Keratinocyte (primary cell): ENCODE results near the gene MTCL1. TPM values are rescaled to one million over a fixed set of nuclear protein-coding genes. Genes with fewer than 3 reads are reported as not detected.
A peak's percentile ranks its signal among the peaks of the same experiment; 100 is the strongest.

Experiments
- DNase-seq: peaks from one replicate; pipeline ENCODE4 v3.0.0-alpha.2; 2011; ENCODE audit warnings: low read depth, missing footprints, low spot score
- FAIRE-seq: peaks from 2 replicates; lab custom pipeline; 2011; peaks lifted over from hg19 to GRCh38; lab: Jason Lieb, UNC
- H2AFZ ChIP-seq: 2 replicates; pipeline ENCODE4 v1.6.0; 2012; ENCODE audit warnings: low read length, control low read depth, inconsistent platforms; ENCODE audit not compliant: control insufficient read depth
- H3K27ac ChIP-seq: 2 replicates; pipeline ENCODE4 v1.5.1; 2011; ENCODE audit warnings: low read length; ENCODE audit not compliant: control insufficient read depth, insufficient read depth
- H3K27me3 ChIP-seq: 3 replicates; pipeline ENCODE4 v1.6.0; 2011; ENCODE audit warnings: low read length; ENCODE audit not compliant: control insufficient read depth, insufficient read depth; ENCODE audit errors: extremely low read depth
- H3K36me3 ChIP-seq, 2 experiments: 2 replicates in 1 of 2; 3 replicates in 1 of 2; pipeline ENCODE4 v1.5.1; 2011; ENCODE audit warnings: low read length in 2 of 2, mild to moderate bottlenecking in 1 of 2; ENCODE audit not compliant: control insufficient read depth in 2 of 2, insufficient read depth in 2 of 2; ENCODE audit errors: extremely low read depth in 1 of 2
- H3K4me1 ChIP-seq: 3 replicates; pipeline ENCODE4 v1.5.1; 2011; ENCODE audit warnings: low read length; ENCODE audit not compliant: control insufficient read depth, insufficient read depth; ENCODE audit errors: extremely low read depth
- H3K4me2 ChIP-seq: 3 replicates; pipeline ENCODE4 v1.6.0; 2011; ENCODE audit warnings: low read depth, low read length; ENCODE audit not compliant: control insufficient read depth, insufficient read depth; ENCODE audit errors: extremely low read depth
- H3K4me3 ChIP-seq, 3 experiments: fragments of 200-600 bp in 1 of 3; sonication (generic) in 1 of 3; 2 replicates in 2 of 3; 3 replicates in 1 of 3; pipeline ENCODE4 v1.5.1; 2011 to 2016; ENCODE audit warnings: low read length in 3 of 3, mild to moderate bottlenecking in 3 of 3, control low read depth in 2 of 3, inconsistent platforms in 1 of 3, low read depth in 1 of 3, mixed read lengths in 1 of 3, mixed run types in 1 of 3, moderate library complexity in 1 of 3; ENCODE audit not compliant: control insufficient read depth in 2 of 3, insufficient read depth in 2 of 3; ENCODE audit errors: extremely low read depth in 1 of 3
- H3K79me2 ChIP-seq: 2 replicates; pipeline ENCODE4 v1.6.0; 2012; ENCODE audit warnings: low read length; ENCODE audit not compliant: control insufficient read depth, insufficient read depth
- H3K9ac ChIP-seq: 3 replicates; pipeline ENCODE4 v1.6.0; 2011; ENCODE audit warnings: low read length; ENCODE audit not compliant: control insufficient read depth, insufficient read depth; ENCODE audit errors: extremely low read depth
- H3K9me1 ChIP-seq: 3 replicates; pipeline ENCODE4 v1.6.0; 2011; ENCODE audit warnings: low read length; ENCODE audit not compliant: control insufficient read depth, insufficient read depth; ENCODE audit errors: extremely low read depth
- H3K9me3 ChIP-seq: 2 replicates; pipeline ENCODE4 v1.5.1; 2012; ENCODE audit warnings: low read depth, low read length; ENCODE audit not compliant: control insufficient read depth
- H4K20me1 ChIP-seq: 3 replicates; pipeline ENCODE4 v1.6.0; 2011; ENCODE audit warnings: low read length; ENCODE audit not compliant: control insufficient read depth, insufficient read depth; ENCODE audit errors: extremely low read depth
- CTCF ChIP-seq, 3 experiments: IDR thresholded peaks in 1 of 3; conservative IDR thresholded peaks in 1 of 3; optimal IDR thresholded peaks in 1 of 3; 2 replicates in 2 of 3; 3 replicates in 1 of 3; pipeline versions ENCODE3 to v1.5.1; 2011; ENCODE audit warnings: low read length in 3 of 3, mild to moderate bottlenecking in 3 of 3, moderate library complexity in 2 of 3, control low read depth in 1 of 3, inconsistent platforms in 1 of 3; ENCODE audit not compliant: insufficient read depth in 2 of 3; ENCODE audit errors: extremely low read depth in 1 of 3
- EZH2 ChIP-seq: IDR thresholded peaks from one replicate; pipeline ENCODE4 v1.6.1; 2012; ENCODE audit warnings: inconsistent platforms, mild to moderate bottlenecking, low read length, moderate library complexity
- dilution Hi-C: fragments of 300-500 bp; cut with MboI; formaldehyde crosslinking; loops from one replicate; pipeline ENCODE4 v1.7.0; 2020; ENCODE audit warnings: low sequenced_read_pairs; ENCODE audit not compliant: extremely low pct_ligation_motif_present
- polyA plus RNA-seq, 5 experiments: library from polyadenylated mRNA; depleted of rRNA in 3 of 5; stranded (reverse) in 3 of 5; stranded (forward) in 1 of 5; unstranded in 1 of 5; fragments of >200 nt; gene quantifications; 1 replicate in 1 of 5; 2 replicates in 3 of 5; 3 replicates in 1 of 5; pipeline versions ENCODE4 v1.2.1 to v1.2.3, GENCODE V29; 2011 to 2012; ENCODE audit warnings: missing spikeins in 2 of 5, low read depth in 1 of 5, low replicate concordance in 1 of 5

MTCL1 gene
- polyA plus RNA-seq, 1 donor (not counting 4 experiments of a cell fraction or from before 2014, with no cell fraction given): 15.4 TPM

DNA sequence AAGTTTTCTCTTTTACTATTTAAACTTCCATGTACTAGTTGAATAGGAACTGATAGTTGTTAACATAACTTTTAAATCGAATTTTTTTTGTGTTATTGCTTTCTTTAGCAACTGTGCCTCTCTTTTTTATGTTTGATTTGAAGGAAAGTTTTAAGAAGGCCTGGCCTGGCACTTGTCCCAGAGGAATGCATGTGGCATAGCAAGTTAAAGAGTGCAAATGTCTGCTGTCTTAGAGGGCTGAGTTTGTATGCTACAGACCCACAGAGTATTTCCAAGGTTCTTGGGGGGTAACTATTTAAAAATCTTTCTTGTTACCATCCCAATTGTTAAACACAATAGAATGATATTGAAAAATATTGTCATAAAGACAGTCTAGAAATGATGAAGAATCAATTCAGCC, 47.0 kb downstream of the MTCL1 start:
- dilution Hi-C loops: no loop called here
- Histone ChIP-seq H3K27ac (no peak overlapping the region), H3K36me3 (peaks cover 2 to 26% of the 10 kb centered on the region in 2 experiments), H3K9me3 (no peaks in the 10 kb centered on the region), H3K4me1 (peaks cover 38% of the 10 kb centered on the region), H3K4me3 (no peak overlapping the region), H4K20me1 (no peaks in the 10 kb centered on the region), H3K4me2 (no peak overlapping the region), H3K9ac (no peak overlapping the region), H3K27me3 (no peaks in the 10 kb centered on the region), H3K9me1 (peaks cover 6% of the 10 kb centered on the region), H3K79me2 (peaks cover 39% of the 10 kb centered on the region), H2AFZ (no peak overlapping the region)
- DNase-seq (no peak), FAIRE-seq (no peak)
- TF ChIP-seq CTCF (optimal IDR thresholded peaks at IDR 0.05 in 1 of 3, IDR thresholded peaks at IDR 0.05 in 1 of 3, conservative IDR thresholded peaks at IDR 0.05 in 1 of 3; ENCODE audit: extremely low read depth in 1 of 3, insufficient read depth in 2 of 3, low read length in 3 of 3): no peak
- TF ChIP-seq EZH2: no peak

GRCh38 chr18:8754995-8755960, 49.9 kb downstream of the MTCL1 start:
- Histone ChIP-seq H3K9me1 (peaks cover 6% of the 10 kb centered on the region), H3K4me3 (no peak overlapping the region), H3K9ac (no peak overlapping the region), H3K79me2 (peaks cover 38% of the 10 kb centered on the region), H4K20me1 (no peaks in the 10 kb centered on the region), H3K36me3 (peaks cover 0 to 24% of the 10 kb centered on the region in 2 experiments), H3K27ac (peak overlapping the region; percentile 53), H3K27me3 (no peaks in the 10 kb centered on the region), H3K4me1 (peaks cover 42% of the 10 kb centered on the region), H2AFZ (no peak overlapping the region), H3K9me3 (no peaks in the 10 kb centered on the region), H3K4me2 (peak overlapping the region; percentile 40)
- FAIRE-seq: peak; percentile 46
- TF ChIP-seq EZH2: no peak
- TF ChIP-seq CTCF (optimal IDR thresholded peaks at IDR 0.05 in 1 of 3, IDR thresholded peaks at IDR 0.05 in 1 of 3, conservative IDR thresholded peaks at IDR 0.05 in 1 of 3; ENCODE audit: extremely low read depth in 1 of 3, insufficient read depth in 2 of 3, low read length in 3 of 3): no peak
- no peak for DNase-seq
- dilution Hi-C loops: no loop called here
